HepG2 (cell line): Measurements from ENCODE around the gene RNF149. TPM values are rescaled to one million over a fixed set of nuclear protein-coding genes. Genes with fewer than 3 reads are reported as not detected.

Source experiments
- ATAC-seq: fragments of 200-7000 bp; cut with Tn5 transposase; 3 replicates; pipeline ENCODE4 v1.9.1; 2020; ENCODE audit warnings: mild to moderate bottlenecking, moderate library complexity
- BruUV-seq: library from RNA; stranded (reverse); fragments of 400-500 nt; replicated peaks from 2 replicates; lab custom pipeline; 2021; lab: Mats Ljungman, UMichigan
- CTCF ChIA-PET: fragments of 300-600 bp; formaldehyde crosslinking; extraction: SDS; loops from one replicate; lab custom pipeline; 2021; ENCODE audit warnings: low total read pairs, inconsistent platforms, low intra/inter-chr PET ratio; lab: Yijun Ruan, JAX
- POLR2A ChIA-PET: fragments of 350-600 bp; sonication (Branson Sonifier 250); formaldehyde crosslinking; loops from one replicate; lab custom pipeline; 2020; ENCODE audit warnings: antibody characterized with exemption, inconsistent platforms; lab: Yijun Ruan, JAX
- DNase-seq: peaks from one replicate; pipeline ENCODE4 v3.0.0-alpha.2; 2015; ENCODE audit warnings: low spot score
- FAIRE-seq: peaks from 3 replicates; lab custom pipeline; 2011; peaks lifted over from hg19 to GRCh38; lab: Jason Lieb, UNC
- H2AFZ ChIP-seq: one replicate; pipeline ENCODE4 v1.6.1; 2011; ENCODE audit warnings: low read length, inconsistent platforms
- H3K27ac ChIP-seq: fragments of 300-600 bp; 3 replicates; pipeline ENCODE4 v1.8.0; 2011; ENCODE audit warnings: mixed run types, mild to moderate bottlenecking, mixed read lengths, low read length, inconsistent platforms; ENCODE audit not compliant: insufficient read depth; ENCODE audit errors: extremely low read length
- H3K27me3 ChIP-seq, 2 experiments: fragments of 200-600 bp in 1 of 2; 2 replicates in 1 of 2; 3 replicates in 1 of 2; pipeline versions ENCODE4 v1.6.0 to v1.8.0; 2011; ENCODE audit warnings: low read length in 2 of 2, mild to moderate bottlenecking in 2 of 2, moderate library complexity in 2 of 2, inconsistent platforms in 1 of 2; ENCODE audit not compliant: insufficient read depth in 2 of 2, control insufficient read depth in 1 of 2
- H3K36me3 ChIP-seq, 2 experiments: fragments of 200-600 bp in 1 of 2; replicated peaks in 1 of 2; 2 replicates in 1 of 2; 3 replicates in 1 of 2; pipeline versions ENCODE4 v1.5.1 to v1.8.0; 2011; ENCODE audit warnings: low read length in 2 of 2, inconsistent platforms in 1 of 2; ENCODE audit not compliant: insufficient read depth in 2 of 2, control insufficient read depth in 1 of 2
- H3K4me1 ChIP-seq: 2 replicates; pipeline ENCODE4 v1.5.1; 2012; ENCODE audit warnings: low read length, inconsistent platforms; ENCODE audit not compliant: insufficient read depth
- H3K4me2 ChIP-seq: 2 replicates; pipeline ENCODE4 v1.6.0; 2011; ENCODE audit warnings: low read depth, low read length, inconsistent platforms
- H3K4me3 ChIP-seq, 3 experiments: fragments of 200-600 bp in 1 of 3; sonication (generic), shearing (Covaris generic) in 1 of 3; replicated peaks in 1 of 3; 2 replicates each; pipeline ENCODE4 v1.5.1; 2011 to 2016; ENCODE audit warnings: low read length in 3 of 3, inconsistent platforms in 2 of 3, low read depth in 2 of 3, mild to moderate bottlenecking in 2 of 3, control low read depth in 1 of 3, mixed read lengths in 1 of 3; ENCODE audit not compliant: insufficient read depth in 1 of 3
- H3K79me2 ChIP-seq: one replicate; pipeline ENCODE4 v1.6.1; 2011; ENCODE audit warnings: low read length, inconsistent platforms; ENCODE audit not compliant: insufficient read depth
- H3K9ac ChIP-seq: 2 replicates; pipeline ENCODE4 v1.6.0; 2011; ENCODE audit warnings: mild to moderate bottlenecking, low read depth, low read length, inconsistent platforms; ENCODE audit not compliant: insufficient read depth
- H3K9me3 ChIP-seq: 2 replicates; pipeline ENCODE4 v1.5.1; 2012; ENCODE audit warnings: mild to moderate bottlenecking, low read length
- H4K20me1 ChIP-seq: 2 replicates; pipeline ENCODE4 v1.6.0; 2011; ENCODE audit warnings: inconsistent platforms, mild to moderate bottlenecking, low read length, moderate library complexity; ENCODE audit not compliant: insufficient read depth
- CCAR2 ChIP-seq: fragments of 200-400 bp; formaldehyde crosslinking; optimal IDR thresholded peaks from 2 replicates; pipeline ENCODE3; 2018; ENCODE audit warnings: low read depth, mild to moderate bottlenecking, low read length, moderate library complexity
- KDM2A ChIP-seq: sonication (generic); formaldehyde crosslinking; IDR thresholded peaks from 2 replicates; pipeline ENCODE4 v1.4.0; 2020; ENCODE audit warnings: low read depth, missing genetic modification reagents, borderline replicate concordance
- MED8 ChIP-seq: sonication (generic); formaldehyde crosslinking; IDR thresholded peaks from 2 replicates; pipeline ENCODE4 v1.8.1; 2023; ENCODE audit warnings: mild to moderate bottlenecking, missing genetic modification reagents; ENCODE audit not compliant: insufficient replicate concordance
- NPAS2 ChIP-seq: sonication (generic); formaldehyde crosslinking; IDR thresholded peaks from 2 replicates; pipeline ENCODE4 v1.8.0; 2022; ENCODE audit warnings: mild to moderate bottlenecking, missing genetic modification reagents, borderline replicate concordance
- SMARCC2 ChIP-seq: fragments of 450-650 bp; IDR thresholded peaks from 2 replicates; pipeline ENCODE4 v1.6.1; 2017; ENCODE audit warnings: antibody characterized with exemption, mild to moderate bottlenecking
- ZBTB8A ChIP-seq: sonication (generic); formaldehyde crosslinking; IDR thresholded peaks from 2 replicates; pipeline ENCODE4 v1.4.0; 2020; ENCODE audit warnings: mild to moderate bottlenecking, low read depth, missing genetic modification reagents, borderline replicate concordance
- ZNF335 ChIP-seq: sonication (generic); formaldehyde crosslinking; IDR thresholded peaks from 2 replicates; pipeline ENCODE4 v1.4.0; 2020; ENCODE audit warnings: missing genetic modification reagents
- ZNF768 ChIP-seq: sonication (generic); formaldehyde crosslinking; IDR thresholded peaks from 2 replicates; pipeline ENCODE4 v1.4.0; 2020; ENCODE audit warnings: missing genetic modification reagents
- WGBS: methylation state at CpG from one replicate; pipeline ENCODE4 v1.1.6; 2017; ENCODE audit warnings: low lambda C conversion rate; 5-methylcytosine and 5-hydroxymethylcytosine counted together
- in situ Hi-C: cut with HindIII; loops from 2 replicates; pipeline ENCODE4 v1.10.0; 2017; ENCODE audit warnings: low pct_unique_long_range_greater_than_20kb; ENCODE audit not compliant: extremely low pct_ligation_motif_present
- intact Hi-C: fragments of 100-400 bp; cut with micrococcal nuclease; formaldehyde crosslinking; loops from one replicate; pipeline ENCODE4 v1.10.0; 2022; ENCODE audit not compliant: unreplicated experiment
- polyA plus RNA-seq, 8 experiments: library from polyadenylated mRNA; depleted of rRNA in 3 of 8; stranded (reverse) in 7 of 8; unstranded in 1 of 8; fragments of >200 nt; fragmentation: Illumina TruSeq in 4 of 8; extraction: Trizol in 4 of 8; gene quantifications; 2 replicates each; pipeline versions ENCODE4 v1.2.1 to v1.2.3, GENCODE V29; 2011 to 2016; ENCODE audit warnings: low read depth in 4 of 8, missing spikeins in 1 of 8, mixed read lengths in 1 of 8; ENCODE audit not compliant: insufficient read depth in 1 of 8
- total RNA-seq, 5 experiments: library from RNA; depleted of rRNA; stranded (reverse); fragments of >200 nt; fragmentation: Illumina TruSeq; extraction: Trizol; gene quantifications; 2 replicates each; pipeline ENCODE4 v1.2.3, GENCODE V29; 2016; ENCODE audit warnings: low read depth in 1 of 5
- TF ChIP-seq, protein P1 (sequence below): sonication (generic); formaldehyde crosslinking; IDR thresholded peaks from 2 replicates; pipeline ENCODE4 v1.4.0; 2020; ENCODE audit warnings: missing genetic modification reagents, borderline replicate concordance
- TF ChIP-seq, protein P2 (sequence below): fragments of 450-650 bp; IDR thresholded peaks from 2 replicates; pipeline ENCODE4 v1.6.1; 2016
- TF ChIP-seq, protein P3 (sequence below): sonication (generic); formaldehyde crosslinking; conservative IDR thresholded peaks from 2 replicates; pipeline ENCODE4 v1.4.0; 2020; ENCODE audit warnings: mild to moderate bottlenecking, missing genetic modification reagents, moderate library complexity

The RNF149 gene
- total and polyA plus RNA-seq, 2 of the 13 experiments (the other 11 are each of a cell fraction or from before 2014, with no cell fraction given) = 87.6 to 109 TPM

DNA sequence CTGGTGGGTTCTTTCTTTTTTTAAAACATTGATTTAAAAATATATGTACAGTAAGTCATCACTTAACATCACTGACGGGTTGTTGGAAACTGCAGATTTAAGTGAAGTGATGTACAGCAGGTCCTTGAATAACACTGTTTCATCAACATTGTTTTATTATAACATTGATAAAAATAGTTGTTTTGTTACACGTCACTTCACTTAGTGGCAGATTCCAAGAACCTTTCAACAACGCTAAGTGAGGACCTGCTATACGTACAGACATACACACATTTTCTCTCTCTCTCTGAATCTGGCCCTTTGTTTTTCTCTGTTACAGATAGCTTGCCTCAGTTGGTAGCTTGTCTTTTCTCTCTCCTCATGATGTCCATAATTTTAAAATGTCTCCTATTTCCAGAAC is 46.4 kb downstream of the RNF149 start:
- DNase-seq = no peak
- WGBS = 98% methylated on average over 4 of the region's 4 CpGs
- Histone ChIP-seq H3K4me3 (no peak overlapping the region), H2AFZ (no peak overlapping the region), H3K4me2 (no peak overlapping the region), H3K9me3 (no peaks in the 10 kb centered on the region), H3K27me3 (no peaks in the 10 kb centered on the region), H3K4me1 (peaks cover 87% of the 10 kb centered on the region), H3K27ac (peak overlapping the region; percentile 75), H4K20me1 (no peaks in the 10 kb centered on the region), H3K79me2 (peaks cover 58% of the 10 kb centered on the region), H3K9ac (no peak overlapping the region), H3K36me3 (peaks cover 30 to 78% of the 10 kb centered on the region in 2 experiments)
- FAIRE-seq = no peak
- in situ Hi-C loops = no loop called here
- ChIA-PET CTCF (no interaction called here), POLR2A (interaction anchor here (1.5 kb wide), 1 partner anchor 10 kb away, joined by 7 read pairs; no protein-coding TSS in a partner anchor)
- ATAC-seq = no peak
- intact Hi-C loops = no loop called here
- BruUV-seq = no TSS peak
- TF ChIP-seq SMARCC2 (no peak), NPAS2 (CRISPR knock-in tag) (no peak), KDM2A (CRISPR knock-in tag) (no peak), ZBTB8A (CRISPR knock-in tag) (no peak), ZNF768 (CRISPR knock-in tag) (no peak), MED8 (CRISPR knock-in tag) (no peak), ZNF335 (CRISPR knock-in tag) (no peak), CCAR2 (no peak)
- TF ChIP-seq, protein P1, sequence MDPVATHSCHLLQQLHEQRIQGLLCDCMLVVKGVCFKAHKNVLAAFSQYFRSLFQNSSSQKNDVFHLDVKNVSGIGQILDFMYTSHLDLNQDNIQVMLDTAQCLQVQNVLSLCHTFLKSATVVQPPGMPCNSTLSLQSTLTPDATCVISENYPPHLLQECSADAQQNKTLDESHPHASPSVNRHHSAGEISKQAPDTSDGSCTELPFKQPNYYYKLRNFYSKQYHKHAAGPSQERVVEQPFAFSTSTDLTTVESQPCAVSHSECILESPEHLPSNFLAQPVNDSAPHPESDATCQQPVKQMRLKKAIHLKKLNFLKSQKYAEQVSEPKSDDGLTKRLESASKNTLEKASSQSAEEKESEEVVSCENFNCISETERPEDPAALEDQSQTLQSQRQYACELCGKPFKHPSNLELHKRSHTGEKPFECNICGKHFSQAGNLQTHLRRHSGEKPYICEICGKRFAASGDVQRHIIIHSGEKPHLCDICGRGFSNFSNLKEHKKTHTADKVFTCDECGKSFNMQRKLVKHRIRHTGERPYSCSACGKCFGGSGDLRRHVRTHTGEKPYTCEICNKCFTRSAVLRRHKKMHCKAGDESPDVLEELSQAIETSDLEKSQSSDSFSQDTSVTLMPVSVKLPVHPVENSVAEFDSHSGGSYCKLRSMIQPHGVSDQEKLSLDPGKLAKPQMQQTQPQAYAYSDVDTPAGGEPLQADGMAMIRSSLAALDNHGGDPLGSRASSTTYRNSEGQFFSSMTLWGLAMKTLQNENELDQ = no peak
- TF ChIP-seq, protein P2, sequence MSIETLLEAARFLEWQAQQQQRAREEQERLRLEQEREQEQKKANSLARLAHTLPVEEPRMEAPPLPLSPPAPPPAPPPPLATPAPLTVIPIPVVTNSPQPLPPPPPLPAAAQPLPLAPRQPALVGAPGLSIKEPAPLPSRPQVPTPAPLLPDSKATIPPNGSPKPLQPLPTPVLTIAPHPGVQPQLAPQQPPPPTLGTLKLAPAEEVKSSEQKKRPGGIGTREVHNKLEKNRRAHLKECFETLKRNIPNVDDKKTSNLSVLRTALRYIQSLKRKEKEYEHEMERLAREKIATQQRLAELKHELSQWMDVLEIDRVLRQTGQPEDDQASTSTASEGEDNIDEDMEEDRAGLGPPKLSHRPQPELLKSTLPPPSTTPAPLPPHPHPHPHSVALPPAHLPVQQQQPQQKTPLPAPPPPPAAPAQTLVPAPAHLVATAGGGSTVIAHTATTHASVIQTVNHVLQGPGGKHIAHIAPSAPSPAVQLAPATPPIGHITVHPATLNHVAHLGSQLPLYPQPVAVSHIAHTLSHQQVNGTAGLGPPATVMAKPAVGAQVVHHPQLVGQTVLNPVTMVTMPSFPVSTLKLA = no peak
- TF ChIP-seq, protein P3, sequence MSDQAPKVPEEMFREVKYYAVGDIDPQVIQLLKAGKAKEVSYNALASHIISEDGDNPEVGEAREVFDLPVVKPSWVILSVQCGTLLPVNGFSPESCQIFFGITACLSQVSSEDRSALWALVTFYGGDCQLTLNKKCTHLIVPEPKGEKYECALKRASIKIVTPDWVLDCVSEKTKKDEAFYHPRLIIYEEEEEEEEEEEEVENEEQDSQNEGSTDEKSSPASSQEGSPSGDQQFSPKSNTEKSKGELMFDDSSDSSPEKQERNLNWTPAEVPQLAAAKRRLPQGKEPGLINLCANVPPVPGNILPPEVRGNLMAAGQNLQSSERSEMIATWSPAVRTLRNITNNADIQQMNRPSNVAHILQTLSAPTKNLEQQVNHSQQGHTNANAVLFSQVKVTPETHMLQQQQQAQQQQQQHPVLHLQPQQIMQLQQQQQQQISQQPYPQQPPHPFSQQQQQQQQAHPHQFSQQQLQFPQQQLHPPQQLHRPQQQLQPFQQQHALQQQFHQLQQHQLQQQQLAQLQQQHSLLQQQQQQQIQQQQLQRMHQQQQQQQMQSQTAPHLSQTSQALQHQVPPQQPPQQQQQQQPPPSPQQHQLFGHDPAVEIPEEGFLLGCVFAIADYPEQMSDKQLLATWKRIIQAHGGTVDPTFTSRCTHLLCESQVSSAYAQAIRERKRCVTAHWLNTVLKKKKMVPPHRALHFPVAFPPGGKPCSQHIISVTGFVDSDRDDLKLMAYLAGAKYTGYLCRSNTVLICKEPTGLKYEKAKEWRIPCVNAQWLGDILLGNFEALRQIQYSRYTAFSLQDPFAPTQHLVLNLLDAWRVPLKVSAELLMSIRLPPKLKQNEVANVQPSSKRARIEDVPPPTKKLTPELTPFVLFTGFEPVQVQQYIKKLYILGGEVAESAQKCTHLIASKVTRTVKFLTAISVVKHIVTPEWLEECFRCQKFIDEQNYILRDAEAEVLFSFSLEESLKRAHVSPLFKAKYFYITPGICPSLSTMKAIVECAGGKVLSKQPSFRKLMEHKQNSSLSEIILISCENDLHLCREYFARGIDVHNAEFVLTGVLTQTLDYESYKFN (CRISPR knock-in tag) = no peak
